Natural killer cell treated with Interleukin-12 subunit alpha and Interleukin-12 subunit beta and Interleukin-15 and Interleukin-18, amount 100 ng/mL, for 72 hours (primary cell): ENCODE measurements around the gene NDUFA6. TPM values are rescaled to one million over a fixed set of nuclear protein-coding genes. Genes with fewer than 3 reads are reported as not detected.

Source experiments
- ATAC-seq, 2 donors: fragments of 150-1000 bp; cut with Tn5 transposase in 1 of 2; sonication (Bioruptor Pico), chemical (Tn5 transposase) in 1 of 2; 2 replicates each; pipeline ENCODE4 v1.10.0; 2021
- DNase-seq: peaks from one replicate; pipeline ENCODE4 v3.0.0; 2022; ENCODE audit warnings: low spot score
- H3K27ac Mint-ChIP-seq, 2 donors: 1 replicate in 1 of 2; 2 replicates in 1 of 2; pipeline ENCODE4 v1.8.0; 2022; ENCODE audit warnings: mixed read lengths in 2 of 2, mild to moderate bottlenecking in 1 of 2, moderate library complexity in 1 of 2
- H3K27me3 Mint-ChIP-seq, 2 donors: 1 replicate in 1 of 2; 2 replicates in 1 of 2; pipeline ENCODE4 v1.8.0; 2022; ENCODE audit warnings: mixed read lengths in 2 of 2
- H3K36me3 Mint-ChIP-seq: one replicate; pipeline ENCODE4 v1.8.0; 2022; ENCODE audit warnings: mixed read lengths
- H3K4me1 Mint-ChIP-seq, 2 donors: 1 replicate in 1 of 2; 2 replicates in 1 of 2; pipeline ENCODE4 v1.8.0; 2022; ENCODE audit warnings: low read depth in 2 of 2, mixed read lengths in 2 of 2, mild to moderate bottlenecking in 1 of 2
- H3K4me3 Mint-ChIP-seq: one replicate; pipeline ENCODE4 v1.8.0; 2022; ENCODE audit warnings: mixed read lengths
- H3K9me3 Mint-ChIP-seq: 2 replicates; pipeline ENCODE4 v1.8.0; 2022; ENCODE audit warnings: mixed read lengths
- total RNA-seq, 2 donors: library from RNA; stranded (reverse); gene quantifications; one replicate each; pipeline ENCODE4 v1.2.3, GENCODE V29; 2022

NDUFA6 gene
- total RNA-seq, 2 donors from 2014 or later = 47.8 to 99.5 TPM

- no peak overlapping the region for H3K4me3 Mint-ChIP-seq
- H3K27ac Mint-ChIP-seq = peak overlapping the region in 1 of 2 donors; percentile 61
- H3K4me1 Mint-ChIP-seq = peaks cover 24 to 33% of the 10 kb centered on the region in 2 donors
- no peaks in the 10 kb centered on the region for H3K27me3 Mint-ChIP-seq
- ATAC-seq (no peak), DNase-seq (no peak)
- H3K36me3 Mint-ChIP-seq = peaks cover 28% of the 10 kb centered on the region
- H3K9me3 Mint-ChIP-seq = no peaks in the 10 kb centered on the region
Measured at GRCh38 chr22:42084874-42085273, 5.7 kb downstream of the NDUFA6 start.

DNA sequence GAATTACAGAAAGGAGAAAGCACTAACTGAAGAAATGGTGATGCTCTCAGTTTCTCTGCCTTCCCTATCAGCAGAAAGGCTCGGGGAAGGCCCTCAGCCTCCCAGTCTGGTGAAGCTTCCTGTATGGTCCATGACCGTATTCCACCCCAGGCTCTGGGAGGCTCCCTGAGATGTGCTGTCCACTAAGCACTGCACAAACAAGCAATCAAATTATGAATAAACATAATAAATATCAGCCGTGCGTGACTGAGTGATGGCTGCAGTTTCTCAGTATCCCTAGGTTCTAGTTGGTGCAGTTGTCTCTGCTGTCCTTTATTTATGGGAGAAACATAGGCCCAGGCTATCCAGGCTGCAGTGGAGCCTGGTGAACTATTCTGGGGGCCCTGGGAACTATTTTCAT lies 7.5 kb downstream of the NDUFA6 start:
- H3K4me3 Mint-ChIP-seq = no peak overlapping the region
- no peaks in the 10 kb centered on the region for H3K27me3 Mint-ChIP-seq
- no peak overlapping the region for H3K27ac Mint-ChIP-seq
- H3K4me1 Mint-ChIP-seq = peaks cover 19 to 29% of the 10 kb centered on the region in 2 donors
- H3K36me3 Mint-ChIP-seq = peaks cover 15% of the 10 kb centered on the region
- DNase-seq (no peak), ATAC-seq (no peak)
- H3K9me3 Mint-ChIP-seq = no peaks in the 10 kb centered on the region

- Mint-ChIP-seq H3K9me3 (no peaks in the 10 kb centered on the region), H3K36me3 (peaks cover 6% of the 10 kb centered on the region), H3K27me3 (no peaks in the 10 kb centered on the region), H3K27ac (peak overlapping the region; percentile 99), H3K4me1 (peaks cover 19 to 25% of the 10 kb centered on the region in 2 donors), H3K4me3 (peak overlapping the region; percentile 98)
- ATAC-seq = no peak
- no peak for DNase-seq
Measured at GRCh38 chr22:42080287-42080686, 10.3 kb downstream of the NDUFA6 start.

DNA sequence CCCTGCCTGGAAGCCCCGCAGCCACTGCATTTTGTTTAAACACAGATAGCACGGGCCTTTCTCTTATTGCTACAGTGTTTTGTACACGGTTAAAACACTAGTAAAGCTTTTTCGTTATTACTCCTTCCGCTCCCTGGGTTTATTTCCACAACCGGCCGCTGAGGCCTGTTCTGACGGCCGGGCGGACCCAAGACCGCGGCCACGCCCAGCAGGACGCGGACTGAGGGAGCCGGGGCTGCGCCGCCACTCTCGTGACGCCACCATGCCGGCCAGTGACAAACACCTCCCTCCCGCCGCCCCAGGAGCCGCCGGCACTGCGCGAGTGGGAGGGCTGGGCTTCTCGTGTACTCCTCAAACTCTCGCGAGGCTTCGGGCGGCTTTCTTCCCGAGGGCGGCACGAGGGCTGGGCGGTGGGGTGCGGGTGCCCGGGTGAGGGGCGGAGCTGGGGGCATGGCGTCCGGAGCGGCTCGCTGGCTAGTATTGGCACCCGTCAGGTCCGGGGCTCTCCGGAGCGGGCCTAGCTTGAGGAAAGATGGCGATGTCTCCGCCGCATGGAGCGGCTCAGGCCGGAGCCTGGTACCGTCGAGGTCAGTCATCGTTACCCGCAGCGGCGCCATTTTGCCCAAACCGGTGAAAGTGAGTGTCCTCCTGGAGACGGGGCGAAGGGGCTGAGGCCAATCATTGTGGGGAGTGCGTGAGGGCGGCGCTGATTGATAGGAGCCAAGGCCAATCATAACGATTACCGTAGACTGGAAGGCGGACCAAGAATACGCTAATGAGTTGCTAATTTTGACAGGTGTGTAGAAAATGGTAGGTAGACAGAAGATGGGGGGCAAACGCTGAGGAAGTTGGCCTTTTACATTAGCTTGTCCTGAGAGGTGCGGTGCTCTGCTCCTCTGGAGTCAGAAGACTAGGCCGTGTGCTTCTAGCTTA lies 11.0 kb downstream of the NDUFA6 start, which contains the start of gene SMDT1:
TSS of gene SMDT1 (plus strand) at position 382 of the 933 bp plus-strand sequence. CDS start at position 451, 69 bp downstream.
- Mint-ChIP-seq H3K4me3 (peak within 1 kb of the TSS; percentile 98), H3K27me3 (no peaks in the 10 kb centered on the region), H3K27ac (peak within 1 kb of the TSS; percentile 99), H3K4me1 (peaks cover 24 to 31% of the 10 kb centered on the region in 2 donors), H3K36me3 (peaks cover 6% of the 10 kb centered on the region), H3K9me3 (no peaks in the 10 kb centered on the region)
- ATAC-seq (peak; percentile 93), DNase-seq (peak; percentile 100)

- Mint-ChIP-seq H3K27me3 (no peaks in the 10 kb centered on the region), H3K4me3 (peak overlapping the region; percentile 98), H3K4me1 (peaks cover 24 to 28% of the 10 kb centered on the region in 2 donors), H3K9me3 (no peaks in the 10 kb centered on the region), H3K27ac (peak overlapping the region; percentile 99), H3K36me3 (peaks cover 6% of the 10 kb centered on the region)
- no peak for ATAC-seq
- DNase-seq = no peak
Measured at GRCh38 chr22:42078469-42079318, 11.9 kb downstream of the NDUFA6 start.

DNA sequence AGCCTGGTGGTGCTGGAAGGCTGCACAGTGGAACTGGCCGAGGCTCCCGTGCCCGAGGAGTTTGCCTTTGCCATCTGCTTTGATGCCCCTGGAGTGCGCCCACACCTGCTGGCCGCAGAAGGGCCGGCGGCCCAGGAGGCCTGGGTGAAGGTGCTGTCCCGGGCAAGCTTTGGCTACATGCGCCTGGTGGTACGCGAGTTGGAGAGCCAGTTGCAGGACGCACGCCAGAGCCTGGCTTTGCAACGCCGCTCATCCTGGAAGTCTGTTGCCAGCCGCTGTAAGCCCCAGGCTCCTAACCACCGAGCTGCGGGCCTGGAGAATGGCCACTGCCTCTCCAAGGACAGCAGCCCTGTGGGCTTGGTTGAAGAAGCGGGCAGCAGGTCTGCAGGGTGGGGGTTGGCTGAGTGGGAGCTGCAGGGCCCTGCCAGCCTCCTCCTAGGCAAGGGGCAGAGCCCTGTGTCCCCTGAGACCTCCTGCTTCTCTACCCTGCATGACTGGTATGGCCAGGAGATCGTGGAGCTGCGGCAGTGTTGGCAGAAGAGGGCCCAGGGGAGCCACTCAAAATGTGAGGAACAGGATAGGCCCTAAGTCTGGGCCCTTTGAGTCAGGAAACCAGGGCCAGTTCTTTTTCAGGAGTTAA lies 13.0 kb downstream of the NDUFA6 start:
- H3K9me3 Mint-ChIP-seq = no peaks in the 10 kb centered on the region
- ATAC-seq (no peak), DNase-seq (no peak)
- H3K4me3 Mint-ChIP-seq = no peak overlapping the region
- peaks cover 3% of the 10 kb centered on the region for H3K36me3 Mint-ChIP-seq
- H3K4me1 Mint-ChIP-seq = peaks cover 24 to 29% of the 10 kb centered on the region in 2 donors
- H3K27ac Mint-ChIP-seq = peak overlapping the region in 1 of 2 donors; percentile 99
- H3K27me3 Mint-ChIP-seq = no peaks in the 10 kb centered on the region

GRCh38 chr22:42076764-42077485 lies 13.6 kb downstream of the NDUFA6 start:
- Mint-ChIP-seq H3K27ac (no peak overlapping the region), H3K9me3 (no peaks in the 10 kb centered on the region), H3K4me3 (no peak overlapping the region), H3K36me3 (no peaks in the 10 kb centered on the region), H3K27me3 (no peaks in the 10 kb centered on the region), H3K4me1 (peaks cover 24 to 27% of the 10 kb centered on the region in 2 donors)
- ATAC-seq (no peak), DNase-seq (no peak)

DNA sequence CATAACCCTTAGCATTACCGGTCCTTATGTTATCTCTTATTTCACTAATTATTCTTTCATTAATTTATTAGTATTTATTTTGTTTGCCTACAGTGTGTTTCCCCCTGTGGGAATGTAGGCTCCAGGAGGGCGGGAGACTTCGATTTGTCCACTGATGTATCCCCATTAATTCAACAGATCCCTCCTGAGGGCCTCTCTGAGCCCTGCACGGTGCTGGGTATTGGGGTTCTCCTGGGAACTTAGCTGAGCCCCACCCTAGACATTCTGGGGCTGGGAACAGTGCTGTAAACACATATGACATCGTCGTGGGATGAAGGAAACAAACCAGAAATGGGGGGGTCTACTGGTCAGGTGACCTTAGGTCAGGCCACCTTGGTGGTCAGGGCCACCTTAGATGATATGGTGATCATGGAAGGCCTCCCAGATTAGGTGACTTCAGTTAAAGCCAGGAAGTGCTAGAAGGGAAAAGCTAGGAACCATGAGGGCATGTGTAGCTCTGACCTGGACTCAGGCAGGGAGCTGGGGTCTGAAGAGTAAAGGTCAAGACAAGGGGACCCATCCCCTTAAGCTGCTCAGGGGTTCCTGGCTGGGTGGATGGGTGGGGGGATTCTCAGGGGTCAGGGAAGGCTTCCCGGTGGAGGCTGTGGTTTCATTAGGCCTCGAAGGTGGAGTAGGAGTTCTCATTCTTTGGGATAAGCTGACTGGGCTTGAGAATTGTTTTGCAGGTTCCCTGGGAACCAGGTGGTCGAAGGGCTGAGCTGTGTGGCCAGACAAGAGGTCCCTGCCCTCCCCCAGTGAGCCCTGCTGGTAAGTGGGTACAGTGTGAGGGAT lies 15.5 kb downstream of the NDUFA6 start:
- H3K4me1 Mint-ChIP-seq = peaks cover 26 to 32% of the 10 kb centered on the region in 2 donors

GRCh38 chr22:42074132-42074811 lies 16.3 kb downstream of the NDUFA6 start, which contains the start of gene PHETA2:
PHETA2 (plus strand) TSS chr22:42074248; CDS start chr22:42077294, 3,046 bp downstream.
- DNase-seq = peak; percentile 73
- Mint-ChIP-seq H3K27ac (peak within 1 kb of the TSS; percentile 43 to 91), H3K27me3 (no peaks in the 10 kb centered on the region), H3K9me3 (no peaks in the 10 kb centered on the region), H3K4me3 (peak within 1 kb of the TSS; percentile 38), H3K36me3 (no peaks in the 10 kb centered on the region), H3K4me1 (peaks cover 22 to 27% of the 10 kb centered on the region in 2 donors)
- ATAC-seq = no peak

More for the DNA sequence above, 15.5 kb downstream of the NDUFA6 start:
- Mint-ChIP-seq H3K36me3 (no peaks in the 10 kb centered on the region), H3K27ac (peak overlapping the region; percentile 41 to 91), H3K27me3 (no peaks in the 10 kb centered on the region), H3K4me3 (peak overlapping the region; percentile 38), H3K9me3 (no peaks in the 10 kb centered on the region)
- no peak for ATAC-seq
- DNase-seq = no peak

DNA sequence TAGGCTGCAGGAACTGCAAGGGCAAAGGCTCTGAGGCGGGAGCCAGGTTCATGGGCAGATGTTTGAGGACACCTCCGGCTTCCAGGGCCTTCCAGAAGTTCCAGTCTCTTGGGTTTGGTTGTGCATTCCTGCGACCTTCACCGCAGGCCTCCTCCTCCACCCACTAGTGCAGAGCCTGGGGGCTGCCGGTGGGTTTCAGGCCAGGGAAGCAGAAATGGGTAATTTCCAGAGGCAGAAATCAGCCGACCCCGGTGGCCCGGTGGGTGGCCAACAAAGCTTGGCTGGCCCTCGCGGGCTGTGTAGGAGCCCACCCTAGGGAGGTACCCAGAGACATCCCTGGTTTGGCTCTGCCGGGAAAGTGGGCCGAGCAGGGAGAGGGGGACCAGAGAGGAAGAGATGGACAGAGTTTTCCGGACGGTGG lies 16.9 kb downstream of the NDUFA6 start:
- Mint-ChIP-seq H3K27me3 (no peaks in the 10 kb centered on the region), H3K4me3 (peak overlapping the region; percentile 30), H3K27ac (peak overlapping the region; percentile 43 to 86), H3K9me3 (no peaks in the 10 kb centered on the region), H3K36me3 (no peaks in the 10 kb centered on the region), H3K4me1 (peaks cover 16 to 26% of the 10 kb centered on the region in 2 donors)
- ATAC-seq (no peak), DNase-seq (no peak)

DNA sequence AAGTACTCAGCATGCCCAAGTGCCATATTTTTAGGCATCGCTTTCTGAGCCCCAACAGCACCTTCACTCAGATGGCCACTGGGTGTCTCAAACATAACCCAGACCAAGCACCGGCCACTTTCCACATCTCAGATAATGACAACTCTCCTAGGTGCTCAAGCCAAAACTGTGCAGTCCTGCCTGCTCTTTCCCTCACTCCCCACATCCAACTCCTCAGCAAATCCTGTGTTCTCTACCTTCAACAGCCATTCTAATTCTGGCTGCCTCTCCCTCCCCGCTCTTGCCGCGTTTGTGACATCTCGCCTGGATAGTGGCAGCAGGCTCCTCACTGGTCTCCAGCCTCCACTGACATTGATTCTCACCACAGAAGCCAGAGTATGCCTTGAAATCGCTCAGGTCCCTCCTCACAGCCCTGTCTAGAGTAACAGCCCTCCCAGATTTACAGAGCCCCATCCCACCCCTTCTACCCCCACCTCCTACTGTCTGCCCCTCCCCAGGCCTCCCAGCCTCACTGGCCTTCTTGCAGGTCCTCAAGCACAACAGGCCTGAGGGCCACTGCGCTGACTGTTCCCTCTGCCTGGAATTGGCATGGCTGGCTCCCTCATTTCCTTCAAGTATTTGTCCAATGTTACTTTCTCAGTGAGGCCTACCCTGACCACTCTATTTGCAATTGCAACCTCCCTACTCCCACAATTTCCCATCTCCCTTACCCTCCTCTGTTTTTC lies 17.8 kb downstream of the NDUFA6 start:
- no peaks in the 10 kb centered on the region for H3K27me3 Mint-ChIP-seq
- peak overlapping the region; percentile 43 to 86 for H3K27ac Mint-ChIP-seq
- no peaks in the 10 kb centered on the region for H3K9me3 Mint-ChIP-seq
- ATAC-seq (no peak), DNase-seq (no peak)
- peaks cover 16 to 27% of the 10 kb centered on the region in 2 donors for H3K4me1 Mint-ChIP-seq
- H3K36me3 Mint-ChIP-seq = no peaks in the 10 kb centered on the region
- peak overlapping the region; percentile 30 for H3K4me3 Mint-ChIP-seq
